ENCODE data around the gene GALNT10. TPM values are rescaled to one million over a fixed set of nuclear protein-coding genes. Genes with fewer than 3 reads are reported as not detected.
"Not testable (repeated sequence)": the region's sequence is repeated elsewhere in the genome, so short reads cannot be mapped to it uniquely, and the experiment has no call there.

The GALNT10 gene
- total RNA-seq, 1 donor from 2014 or later = 10.2 TPM

- Histone ChIP-seq H2AFZ (replicated peaks) (no peak overlapping the region), H3K27ac (no peak overlapping the region), H3K27me3 (no peaks in the 10 kb centered on the region), H3K9ac (no peak overlapping the region), H3K4me2 (no peak overlapping the region), H3K9me3 (ENCODE audit: low read depth) (no peaks in the 10 kb centered on the region), H3K79me2 (ENCODE audit: low read depth) (no peaks in the 10 kb centered on the region), H3K4me3 (no peak overlapping the region), H4K20me1 (ENCODE audit: low read depth) (peaks cover 5% of the 10 kb centered on the region), H3K4me1 (peaks cover 12% of the 10 kb centered on the region), H3K36me3 (no peaks in the 10 kb centered on the region), H3F3A (ENCODE audit: low read depth) (no peaks in the 10 kb centered on the region)
- H3K27me3 Mint-ChIP-seq (ENCODE audit: insufficient read depth, low read depth) = peaks cover 2% of the 10 kb centered on the region
- H3K4me3 Mint-ChIP-seq = no peak overlapping the region
- TF ChIP-seq EZH2 (IDR thresholded peaks at IDR 0.05) (no peak), CTCF (IDR thresholded peaks at IDR 0.05) (no peak), EZH2phosphoT487 (IDR thresholded peaks at IDR 0.05) (no peak)
- peaks cover 3% of the 10 kb centered on the region for H3K36me3 Mint-ChIP-seq
- H3K9me3 Mint-ChIP-seq = no peaks in the 10 kb centered on the region
- DNase-seq (ENCODE audit: low spot score) = no peak
- H3K4me1 Mint-ChIP-seq = peaks cover 41% of the 10 kb centered on the region
- H3K27ac Mint-ChIP-seq = peak overlapping the region; percentile 42
Observed at GRCh38 chr5:154359221-154359573, 168.7 kb downstream of the GALNT10 start.

- H3K4me2 ChIP-seq; H3K79me2 ChIP-seq (ENCODE audit: low read depth); H3K36me3 Mint-ChIP-seq; H3K27me3 ChIP-seq; DNase-seq (ENCODE audit: low spot score); H2AFZ ChIP-seq (replicated peaks); H3K9me3 ChIP-seq (ENCODE audit: low read depth); H3K4me3 Mint-ChIP-seq; H3F3A ChIP-seq (ENCODE audit: low read depth); H3K4me1 ChIP-seq; H3K27ac ChIP-seq; H4K20me1 ChIP-seq (ENCODE audit: low read depth); H3K4me3 ChIP-seq; H3K27me3 Mint-ChIP-seq (ENCODE audit: insufficient read depth, low read depth); H3K9me3 Mint-ChIP-seq; H3K36me3 ChIP-seq; H3K9ac ChIP-seq; H3K27ac Mint-ChIP-seq: not testable (repeated sequence)
- H3K4me1 Mint-ChIP-seq = peaks cover 41% of the 10 kb centered on the region
Observed at GRCh38 chr5:154360241-154360640, 169.7 kb downstream of the GALNT10 start.

- DNase-seq (ENCODE audit: low spot score) = no peak
- Histone ChIP-seq H3K4me3 (no peak overlapping the region), H3K9me3 (ENCODE audit: low read depth) (no peaks in the 10 kb centered on the region), H2AFZ (replicated peaks) (no peak overlapping the region), H3K9ac (no peak overlapping the region), H3K4me2 (no peak overlapping the region), H3K27ac (no peak overlapping the region), H3F3A (ENCODE audit: low read depth) (peaks cover 7% of the 10 kb centered on the region), H3K27me3 (no peaks in the 10 kb centered on the region), H4K20me1 (ENCODE audit: low read depth) (no peaks in the 10 kb centered on the region), H3K36me3 (no peaks in the 10 kb centered on the region), H3K4me1 (peaks cover 8% of the 10 kb centered on the region), H3K79me2 (ENCODE audit: low read depth) (no peaks in the 10 kb centered on the region)
- Mint-ChIP-seq H3K27ac (peak overlapping the region; percentile 30), H3K27me3 (ENCODE audit: insufficient read depth, low read depth) (peaks cover 3% of the 10 kb centered on the region), H3K4me3 (no peak overlapping the region), H3K36me3 (peaks cover 3% of the 10 kb centered on the region), H3K9me3 (no peaks in the 10 kb centered on the region), H3K4me1 (peaks cover 50% of the 10 kb centered on the region)
- TF ChIP-seq EZH2phosphoT487 (IDR thresholded peaks at IDR 0.05) (no peak), EZH2 (IDR thresholded peaks at IDR 0.05) (no peak), CTCF (IDR thresholded peaks at IDR 0.05) (no peak)
Observed at GRCh38 chr5:154363411-154363810, 172.9 kb downstream of the GALNT10 start.

GRCh38 chr5:154364771-154365170 is 174.2 kb downstream of the GALNT10 start:
- H4K20me1 ChIP-seq (ENCODE audit: low read depth) = no peaks in the 10 kb centered on the region
- Mint-ChIP-seq H3K27me3 (ENCODE audit: insufficient read depth, low read depth) (peaks cover 3% of the 10 kb centered on the region), H3K9me3 (no peaks in the 10 kb centered on the region), H3K4me3 (no peak overlapping the region), H3K27ac (peak overlapping the region; percentile 71), H3K4me1 (peaks cover 55% of the 10 kb centered on the region), H3K36me3 (peaks cover 2% of the 10 kb centered on the region)
- H3K36me3 ChIP-seq = no peaks in the 10 kb centered on the region
- H2AFZ ChIP-seq (replicated peaks) = no peak overlapping the region
- no peaks in the 10 kb centered on the region for H3K9me3 ChIP-seq (ENCODE audit: low read depth)
- TF ChIP-seq EZH2phosphoT487 (IDR thresholded peaks at IDR 0.05) (no peak), CTCF (IDR thresholded peaks at IDR 0.05) (no peak), EZH2 (IDR thresholded peaks at IDR 0.05) (no peak)
- no peak overlapping the region for H3K27ac ChIP-seq
- H3K4me2 ChIP-seq = no peak overlapping the region
- H3K9ac ChIP-seq = no peak overlapping the region
- H3K4me1 ChIP-seq = peaks cover 13% of the 10 kb centered on the region
- H3F3A ChIP-seq (ENCODE audit: low read depth) = peaks cover 11% of the 10 kb centered on the region
- H3K79me2 ChIP-seq (ENCODE audit: low read depth) = no peaks in the 10 kb centered on the region
- no peak overlapping the region for H3K4me3 ChIP-seq
- no peak for DNase-seq (ENCODE audit: low spot score)
- H3K27me3 ChIP-seq = no peaks in the 10 kb centered on the region
